Left lung (tissue), 10 donors: ENCODE measurements around the gene TRIM14. TPM values are rescaled to one million over a fixed set of nuclear protein-coding genes. Genes with fewer than 3 reads are reported as not detected.

Source experiments
- ATAC-seq: fragments of 200-7000 bp; cut with Tn5 transposase; one replicate; pipeline ENCODE4 v1.9.1; 2020; ENCODE audit warnings: moderate library complexity
- DNase-seq, 4 donors: peaks; one replicate each; pipeline ENCODE4 v3.0.0-alpha.2; 2013 to 2020
- H3K27ac ChIP-seq, 2 donors: fragments of 200-600 bp; sonication (generic) in 1 of 2; one replicate each; pipeline versions ENCODE4 v1.5.0 to v1.8.0; 2020 to 2021
- H3K27me3 ChIP-seq, 2 donors: fragments of 200-600 bp; sonication (generic) in 1 of 2; one replicate each; pipeline versions ENCODE4 v1.5.0 to v1.8.0; 2020 to 2021
- H3K36me3 ChIP-seq, 2 donors: fragments of 200-600 bp; sonication (generic) in 1 of 2; one replicate each; pipeline versions ENCODE4 v1.5.0 to v1.8.0; 2020 to 2021
- H3K4me1 ChIP-seq, 2 donors: fragments of 200-600 bp; one replicate each; pipeline ENCODE4 v1.8.0; 2021
- H3K4me3 ChIP-seq, 2 donors: fragments of 200-600 bp; sonication (generic) in 1 of 2; one replicate each; pipeline versions ENCODE4 v1.5.0 to v1.8.0; 2020 to 2021; ENCODE audit warnings: mild to moderate bottlenecking in 1 of 2
- H3K9me3 ChIP-seq, 2 donors: fragments of 200-600 bp; sonication (generic) in 1 of 2; one replicate each; pipeline versions ENCODE4 v1.5.0 to v1.8.0; 2020 to 2021
- intact Hi-C, 2 donors: fragments of 100-400 bp; cut with DNase I; formaldehyde crosslinking; loops; one replicate each; pipeline versions ENCODE4 v1.11.2 to v1.14.2; 2022
- polyA plus RNA-seq, 6 donors: library from polyadenylated mRNA; unstranded; fragments of 120-200 nt; gene quantifications; one replicate each; pipeline ENCODE4 v1.2.1, GENCODE V29; 2013; ENCODE audit not compliant: insufficient read length in 6 of 6
- total RNA-seq, 2 donors: library from RNA; stranded (reverse); fragmentation: NEBNext Ultra II Directional; extraction: Animal tissue kit (Norgen Biotek cat#: 25700); gene quantifications; one replicate each; pipeline ENCODE4 v1.2.1, GENCODE V29; 2021
- TF ChIP-seq, protein P1 (sequence below), 2 donors: fragments of 200-600 bp; sonication (generic) in 1 of 2; IDR thresholded peaks; one replicate each; pipeline versions ENCODE4 v1.5.0 to v1.8.0; 2021; ENCODE audit warnings: antibody characterized with exemption in 2 of 2
- donor health status: DM: no; HTN: yes; CAD: no.
- donor health status: DM: no; HTN: no; CAD: no.

The TRIM14 gene
- total and polyA plus RNA-seq, 8 donors = 9.0 to 37.2 (median 10.4) TPM

DNA sequence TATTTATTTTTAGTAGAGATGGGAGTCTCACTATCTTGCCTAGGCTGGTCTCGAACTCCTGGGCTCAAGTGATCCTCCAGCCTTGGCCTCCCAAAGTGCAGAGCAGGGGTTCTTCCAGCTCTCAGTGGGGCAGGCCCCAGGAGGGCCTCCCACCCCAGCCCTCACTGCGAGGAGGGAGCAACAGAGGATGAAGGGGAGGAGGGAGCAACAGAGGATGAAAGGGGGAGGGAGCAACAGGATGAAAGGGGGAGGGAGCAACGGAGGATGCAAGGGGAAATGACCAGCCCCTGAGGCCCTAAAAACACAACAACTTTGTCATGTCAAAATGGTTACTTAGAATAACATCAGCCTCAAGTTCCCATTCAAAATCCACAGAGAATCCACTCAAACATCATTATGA lies 10.0 kb downstream of the TRIM14 start:
- Histone ChIP-seq H3K4me1 (peaks cover 0 to 56% of the 10 kb centered on the region in 2 donors), H3K9me3 (no peaks in the 10 kb centered on the region), H3K4me3 (no peak overlapping the region), H3K27me3 (no peaks in the 10 kb centered on the region), H3K27ac (peak overlapping the region in 1 of 2 donors; percentile 80), H3K36me3 (peaks cover 0 to 50% of the 10 kb centered on the region in 2 donors)
- intact Hi-C loops = no loop called here
- no peak for DNase-seq
- TF ChIP-seq, protein P1, sequence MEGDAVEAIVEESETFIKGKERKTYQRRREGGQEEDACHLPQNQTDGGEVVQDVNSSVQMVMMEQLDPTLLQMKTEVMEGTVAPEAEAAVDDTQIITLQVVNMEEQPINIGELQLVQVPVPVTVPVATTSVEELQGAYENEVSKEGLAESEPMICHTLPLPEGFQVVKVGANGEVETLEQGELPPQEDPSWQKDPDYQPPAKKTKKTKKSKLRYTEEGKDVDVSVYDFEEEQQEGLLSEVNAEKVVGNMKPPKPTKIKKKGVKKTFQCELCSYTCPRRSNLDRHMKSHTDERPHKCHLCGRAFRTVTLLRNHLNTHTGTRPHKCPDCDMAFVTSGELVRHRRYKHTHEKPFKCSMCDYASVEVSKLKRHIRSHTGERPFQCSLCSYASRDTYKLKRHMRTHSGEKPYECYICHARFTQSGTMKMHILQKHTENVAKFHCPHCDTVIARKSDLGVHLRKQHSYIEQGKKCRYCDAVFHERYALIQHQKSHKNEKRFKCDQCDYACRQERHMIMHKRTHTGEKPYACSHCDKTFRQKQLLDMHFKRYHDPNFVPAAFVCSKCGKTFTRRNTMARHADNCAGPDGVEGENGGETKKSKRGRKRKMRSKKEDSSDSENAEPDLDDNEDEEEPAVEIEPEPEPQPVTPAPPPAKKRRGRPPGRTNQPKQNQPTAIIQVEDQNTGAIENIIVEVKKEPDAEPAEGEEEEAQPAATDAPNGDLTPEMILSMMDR (IDR thresholded peaks at IDR 0.05) = no peak
- ATAC-seq = no peak

- Histone ChIP-seq H3K27me3 (no peaks in the 10 kb centered on the region), H3K4me1 (peaks cover 0 to 61% of the 10 kb centered on the region in 2 donors), H3K9me3 (no peaks in the 10 kb centered on the region), H3K4me3 (no peak overlapping the region), H3K36me3 (peaks cover 0 to 50% of the 10 kb centered on the region in 2 donors), H3K27ac (peak overlapping the region; percentile 19 to 80)
- DNase-seq (no peak), ATAC-seq (peak; percentile 66)
- intact Hi-C loops = no loop called here
- TF ChIP-seq, protein P1 (IDR thresholded peaks at IDR 0.05) = no peak
Observed at GRCh38 chr9:98108531-98109031, 10.4 kb downstream of the TRIM14 start.

DNA sequence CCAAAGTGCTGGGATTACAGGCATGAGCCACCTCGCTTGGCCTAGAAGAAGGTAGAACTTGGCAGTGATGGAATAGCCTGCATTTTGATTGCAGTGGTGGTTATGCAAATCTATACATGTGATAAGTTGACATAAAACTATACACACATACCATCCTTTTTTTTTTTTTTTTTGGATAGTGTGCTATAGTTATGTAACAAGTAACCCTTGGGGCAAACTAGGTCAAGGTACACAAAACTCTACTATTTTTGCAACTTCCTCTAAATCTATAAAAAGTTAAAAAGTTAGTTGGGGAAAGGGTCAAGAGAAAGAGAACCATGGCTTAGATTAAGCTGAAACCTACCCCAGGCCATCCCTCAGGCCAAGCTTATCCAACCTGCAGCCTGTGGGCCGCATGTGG lies 11.1 kb downstream of the TRIM14 start:
- H3K4me1 ChIP-seq = peaks cover 0 to 64% of the 10 kb centered on the region in 2 donors
- no peak overlapping the region for H3K4me3 ChIP-seq
- H3K36me3 ChIP-seq = peaks cover 0 to 50% of the 10 kb centered on the region in 2 donors
- TF ChIP-seq, protein P1 (IDR thresholded peaks at IDR 0.05) = no peak
- H3K27me3 ChIP-seq = no peaks in the 10 kb centered on the region
- peak; percentile 17 for ATAC-seq
- H3K27ac ChIP-seq = peak overlapping the region; percentile 19 to 80
- no peak for DNase-seq
- intact Hi-C loops = no loop called here
- no peaks in the 10 kb centered on the region for H3K9me3 ChIP-seq

GRCh38 chr9:98105006-98105405 lies 14.0 kb downstream of the TRIM14 start:
- no peak for ATAC-seq
- H3K36me3 ChIP-seq = peaks cover 0 to 45% of the 10 kb centered on the region in 2 donors
- H3K4me1 ChIP-seq = peaks cover 0 to 66% of the 10 kb centered on the region in 2 donors
- H3K27ac ChIP-seq = peak overlapping the region in 1 of 2 donors; percentile 55
- TF ChIP-seq, protein P1 (IDR thresholded peaks at IDR 0.05) = no peak
- H3K4me3 ChIP-seq = no peak overlapping the region
- H3K27me3 ChIP-seq = no peaks in the 10 kb centered on the region
- no peaks in the 10 kb centered on the region for H3K9me3 ChIP-seq
- no peak for DNase-seq
- intact Hi-C loops = no loop called here

DNA sequence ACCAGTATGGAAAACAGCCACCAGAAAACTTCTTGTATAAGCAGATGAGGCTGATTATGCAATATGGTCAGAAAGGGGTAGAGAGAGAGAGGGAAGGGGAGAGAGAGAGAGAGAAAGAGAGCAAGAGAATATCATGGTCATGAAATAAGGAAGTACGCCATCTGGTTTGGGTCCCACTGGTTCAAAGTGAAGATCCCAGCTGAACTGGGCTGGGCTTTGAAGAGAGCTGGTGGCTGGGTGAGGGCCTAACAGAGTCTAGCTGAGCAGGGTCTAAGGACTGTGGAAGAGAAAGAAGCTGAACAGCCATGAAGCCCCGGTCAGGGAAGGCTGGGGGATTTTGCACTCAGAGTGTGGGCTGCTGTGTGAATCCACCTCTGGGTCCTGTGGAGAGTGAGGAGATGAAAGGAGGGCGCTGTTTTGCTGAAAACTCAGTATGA lies 14.6 kb downstream of the TRIM14 start:
- TF ChIP-seq, protein P1 (IDR thresholded peaks at IDR 0.05) = no peak
- Histone ChIP-seq H3K36me3 (peaks cover 0 to 45% of the 10 kb centered on the region in 2 donors), H3K4me1 (peaks cover 0 to 68% of the 10 kb centered on the region in 2 donors), H3K4me3 (no peak overlapping the region), H3K9me3 (no peaks in the 10 kb centered on the region), H3K27me3 (no peaks in the 10 kb centered on the region), H3K27ac (peak overlapping the region in 1 of 2 donors; percentile 55)
- no peak for DNase-seq
- ATAC-seq = peak; percentile 3
- intact Hi-C loops = no loop called here
